OCI-LY3 (cell line): ENCODE results near the gene SLC1A1.

Source experiments
- EZH2phosphoT487 ChIP-seq: fragments of 200-600 bp; shearing (Covaris generic); IDR thresholded peaks from 2 replicates; pipeline ENCODE4 v1.6.1; 2018; ENCODE audit warnings: antibody characterized with exemption, mixed run types, low read depth
- TF ChIP-seq, protein P1 (sequence below): fragments of 200-600, 300-600 bp; sonication (generic); IDR thresholded peaks from 2 replicates; pipeline ENCODE4 v1.5.1; 2014; ENCODE audit warnings: antibody characterized with exemption, low read length, low read depth

DNA sequence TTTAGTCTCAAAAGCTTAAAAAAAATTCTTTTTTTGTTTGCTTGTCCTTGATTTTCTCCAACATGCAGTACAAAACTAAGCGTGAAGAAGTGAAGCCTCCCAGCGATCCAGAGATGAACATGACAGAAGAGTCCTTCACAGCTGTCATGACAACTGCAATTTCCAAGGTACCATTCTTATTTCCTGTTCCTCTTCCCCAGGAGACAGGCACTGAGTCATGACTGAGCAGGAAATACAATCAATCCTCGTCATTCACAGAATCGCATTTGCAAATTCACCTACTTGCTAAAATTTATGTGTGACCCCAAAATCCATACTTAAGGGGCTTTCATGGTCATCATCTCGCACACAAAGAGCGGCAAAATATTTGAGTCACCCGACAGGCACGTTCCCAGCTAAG lies 77.3 kb downstream of the SLC1A1 start:
- TF ChIP-seq, protein P1, sequence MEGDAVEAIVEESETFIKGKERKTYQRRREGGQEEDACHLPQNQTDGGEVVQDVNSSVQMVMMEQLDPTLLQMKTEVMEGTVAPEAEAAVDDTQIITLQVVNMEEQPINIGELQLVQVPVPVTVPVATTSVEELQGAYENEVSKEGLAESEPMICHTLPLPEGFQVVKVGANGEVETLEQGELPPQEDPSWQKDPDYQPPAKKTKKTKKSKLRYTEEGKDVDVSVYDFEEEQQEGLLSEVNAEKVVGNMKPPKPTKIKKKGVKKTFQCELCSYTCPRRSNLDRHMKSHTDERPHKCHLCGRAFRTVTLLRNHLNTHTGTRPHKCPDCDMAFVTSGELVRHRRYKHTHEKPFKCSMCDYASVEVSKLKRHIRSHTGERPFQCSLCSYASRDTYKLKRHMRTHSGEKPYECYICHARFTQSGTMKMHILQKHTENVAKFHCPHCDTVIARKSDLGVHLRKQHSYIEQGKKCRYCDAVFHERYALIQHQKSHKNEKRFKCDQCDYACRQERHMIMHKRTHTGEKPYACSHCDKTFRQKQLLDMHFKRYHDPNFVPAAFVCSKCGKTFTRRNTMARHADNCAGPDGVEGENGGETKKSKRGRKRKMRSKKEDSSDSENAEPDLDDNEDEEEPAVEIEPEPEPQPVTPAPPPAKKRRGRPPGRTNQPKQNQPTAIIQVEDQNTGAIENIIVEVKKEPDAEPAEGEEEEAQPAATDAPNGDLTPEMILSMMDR: no peak
- no peak for TF ChIP-seq EZH2phosphoT487
